Testis (tissue), 2 donors: ENCODE measurements around the gene BRD9.

ENCODE experiments used
- POLR2A ChIP-seq: fragments of 450-650 bp; IDR thresholded peaks from one replicate; pipeline ENCODE4 v1.6.1; 2017; ENCODE audit warnings: antibody characterized with exemption, mild to moderate bottlenecking, moderate library complexity
- TF ChIP-seq, protein P1 (sequence below), 3 experiments: fragments of 450-650 bp in 2 of 3; fragments of 200-600 bp in 1 of 3; sonication (generic) in 1 of 3; IDR thresholded peaks; one replicate each; pipeline ENCODE4 v1.5.1; 2016 to 2019; ENCODE audit warnings: antibody characterized with exemption in 3 of 3, mild to moderate bottlenecking in 2 of 3, moderate library complexity in 1 of 3

DNA sequence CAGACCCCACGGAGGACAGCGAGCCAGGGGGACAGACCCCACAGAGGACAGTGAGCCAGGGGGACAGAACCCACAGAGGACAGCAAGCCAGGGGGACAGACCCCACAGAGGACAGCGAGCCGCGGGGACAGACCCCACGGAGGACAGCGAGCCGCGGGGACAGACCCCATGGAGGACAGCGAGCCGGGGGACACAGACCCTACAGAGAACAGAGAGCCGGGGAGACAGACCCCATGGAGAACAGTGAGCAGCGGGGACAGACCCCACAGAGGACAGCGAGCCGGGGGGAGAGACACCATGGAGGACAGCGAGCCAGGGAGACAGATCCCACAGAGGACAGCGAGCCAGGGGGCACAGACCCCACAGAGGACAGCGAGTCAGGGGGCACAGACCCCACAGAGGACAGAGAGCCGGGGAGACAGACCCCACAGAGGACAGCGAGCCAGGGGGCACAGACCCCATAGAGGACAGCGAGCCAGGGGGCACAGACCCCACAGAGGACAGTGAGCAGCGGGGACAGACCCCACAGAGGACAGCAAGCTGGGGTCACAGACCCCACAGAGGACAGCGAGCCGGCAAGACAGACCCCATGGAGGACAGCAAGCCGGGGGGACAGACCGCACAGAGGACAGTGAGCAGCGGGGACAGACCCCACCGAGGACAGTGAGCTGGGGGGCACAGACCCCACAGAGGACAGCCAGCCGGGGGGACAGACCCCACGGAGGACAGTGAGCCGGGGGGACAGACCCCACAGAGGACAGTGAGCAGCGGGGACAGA lies 37.4 kb downstream of the BRD9 start:
- TF ChIP-seq, protein P1, sequence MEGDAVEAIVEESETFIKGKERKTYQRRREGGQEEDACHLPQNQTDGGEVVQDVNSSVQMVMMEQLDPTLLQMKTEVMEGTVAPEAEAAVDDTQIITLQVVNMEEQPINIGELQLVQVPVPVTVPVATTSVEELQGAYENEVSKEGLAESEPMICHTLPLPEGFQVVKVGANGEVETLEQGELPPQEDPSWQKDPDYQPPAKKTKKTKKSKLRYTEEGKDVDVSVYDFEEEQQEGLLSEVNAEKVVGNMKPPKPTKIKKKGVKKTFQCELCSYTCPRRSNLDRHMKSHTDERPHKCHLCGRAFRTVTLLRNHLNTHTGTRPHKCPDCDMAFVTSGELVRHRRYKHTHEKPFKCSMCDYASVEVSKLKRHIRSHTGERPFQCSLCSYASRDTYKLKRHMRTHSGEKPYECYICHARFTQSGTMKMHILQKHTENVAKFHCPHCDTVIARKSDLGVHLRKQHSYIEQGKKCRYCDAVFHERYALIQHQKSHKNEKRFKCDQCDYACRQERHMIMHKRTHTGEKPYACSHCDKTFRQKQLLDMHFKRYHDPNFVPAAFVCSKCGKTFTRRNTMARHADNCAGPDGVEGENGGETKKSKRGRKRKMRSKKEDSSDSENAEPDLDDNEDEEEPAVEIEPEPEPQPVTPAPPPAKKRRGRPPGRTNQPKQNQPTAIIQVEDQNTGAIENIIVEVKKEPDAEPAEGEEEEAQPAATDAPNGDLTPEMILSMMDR (IDR thresholded peaks at IDR 0.05): no peak
- no peak for TF ChIP-seq POLR2A
